Measurements from ENCODE around the gene PLCD3. TPM values are rescaled to one million over a fixed set of nuclear protein-coding genes. Genes with fewer than 3 reads are reported as not detected.

The PLCD3 gene
- total and polyA plus RNA-seq, 2 donors (not counting 1 experiment from before 2014, with no cell fraction given): 32.8 to 59.8 TPM

DNA sequence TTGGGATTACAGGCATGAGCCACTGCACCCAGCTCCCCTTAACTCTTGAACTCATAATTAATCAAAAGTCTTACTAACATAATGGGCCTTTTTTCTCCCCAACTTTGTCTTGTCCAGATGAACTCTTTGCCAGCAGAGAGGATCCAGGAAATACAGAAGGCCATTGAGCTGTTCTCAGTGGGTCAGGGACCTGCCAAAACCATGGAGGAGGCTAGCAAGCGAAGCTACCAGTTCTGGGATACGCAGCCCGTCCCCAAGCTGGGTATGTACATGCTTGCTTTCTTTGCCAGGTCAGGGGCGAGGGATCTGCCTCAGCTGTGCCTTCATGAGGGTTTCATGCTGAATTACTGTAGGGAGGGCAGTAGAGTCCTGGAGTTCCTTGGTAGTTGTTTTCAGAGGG, 45.9 kb downstream of the PLCD3 start:
- Histone ChIP-seq H2AFZ (ENCODE audit: low read length) (no peak overlapping the region), H3K79me2 (ENCODE audit: control insufficient read depth, insufficient read depth, low read length) (peaks cover 1% of the 10 kb centered on the region), H3K27ac (ENCODE audit: insufficient read depth, low read length) (no peak overlapping the region), H3K9me3 (ENCODE audit: control insufficient read depth, insufficient read depth, low read depth, low read length) (no peaks in the 10 kb centered on the region), H3K4me2 (ENCODE audit: extremely low read depth, insufficient read depth, low read length) (no peak overlapping the region), H3K9ac (ENCODE audit: insufficient read depth, low read length) (no peak overlapping the region), H3K4me3 (replicated peaks in 1 of 4; ENCODE audit: control extremely low read depth in 1 of 4, insufficient read depth in 1 of 4, low read depth in 3 of 4, low read length in 4 of 4) (no peak overlapping the region), H3K27me3 (ENCODE audit: control insufficient read depth, insufficient read depth, low read length) (no peaks in the 10 kb centered on the region), H4K20me1 (ENCODE audit: control insufficient read depth, extremely low read depth, insufficient read depth, low read length) (no peaks in the 10 kb centered on the region), H3K4me1 (ENCODE audit: control insufficient read depth, extremely low read depth, insufficient read depth, low read length) (peaks cover 6% of the 10 kb centered on the region), H3K36me3 (ENCODE audit: control insufficient read depth, insufficient read depth, low read length) (peaks cover 25% of the 10 kb centered on the region)
- no peak for DNase-seq (ENCODE audit: low read depth in 2 of 2)
- TF ChIP-seq, protein P1, sequence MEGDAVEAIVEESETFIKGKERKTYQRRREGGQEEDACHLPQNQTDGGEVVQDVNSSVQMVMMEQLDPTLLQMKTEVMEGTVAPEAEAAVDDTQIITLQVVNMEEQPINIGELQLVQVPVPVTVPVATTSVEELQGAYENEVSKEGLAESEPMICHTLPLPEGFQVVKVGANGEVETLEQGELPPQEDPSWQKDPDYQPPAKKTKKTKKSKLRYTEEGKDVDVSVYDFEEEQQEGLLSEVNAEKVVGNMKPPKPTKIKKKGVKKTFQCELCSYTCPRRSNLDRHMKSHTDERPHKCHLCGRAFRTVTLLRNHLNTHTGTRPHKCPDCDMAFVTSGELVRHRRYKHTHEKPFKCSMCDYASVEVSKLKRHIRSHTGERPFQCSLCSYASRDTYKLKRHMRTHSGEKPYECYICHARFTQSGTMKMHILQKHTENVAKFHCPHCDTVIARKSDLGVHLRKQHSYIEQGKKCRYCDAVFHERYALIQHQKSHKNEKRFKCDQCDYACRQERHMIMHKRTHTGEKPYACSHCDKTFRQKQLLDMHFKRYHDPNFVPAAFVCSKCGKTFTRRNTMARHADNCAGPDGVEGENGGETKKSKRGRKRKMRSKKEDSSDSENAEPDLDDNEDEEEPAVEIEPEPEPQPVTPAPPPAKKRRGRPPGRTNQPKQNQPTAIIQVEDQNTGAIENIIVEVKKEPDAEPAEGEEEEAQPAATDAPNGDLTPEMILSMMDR (conservative IDR thresholded peaks at IDR 0.05 in 1 of 2, IDR thresholded peaks at IDR 0.05 in 1 of 2; ENCODE audit: low read depth in 1 of 2, low read length in 2 of 2): no peak
- no peak for TF ChIP-seq EZH2 (IDR thresholded peaks at IDR 0.05; ENCODE audit: low read length, missing control alignments)

DNA sequence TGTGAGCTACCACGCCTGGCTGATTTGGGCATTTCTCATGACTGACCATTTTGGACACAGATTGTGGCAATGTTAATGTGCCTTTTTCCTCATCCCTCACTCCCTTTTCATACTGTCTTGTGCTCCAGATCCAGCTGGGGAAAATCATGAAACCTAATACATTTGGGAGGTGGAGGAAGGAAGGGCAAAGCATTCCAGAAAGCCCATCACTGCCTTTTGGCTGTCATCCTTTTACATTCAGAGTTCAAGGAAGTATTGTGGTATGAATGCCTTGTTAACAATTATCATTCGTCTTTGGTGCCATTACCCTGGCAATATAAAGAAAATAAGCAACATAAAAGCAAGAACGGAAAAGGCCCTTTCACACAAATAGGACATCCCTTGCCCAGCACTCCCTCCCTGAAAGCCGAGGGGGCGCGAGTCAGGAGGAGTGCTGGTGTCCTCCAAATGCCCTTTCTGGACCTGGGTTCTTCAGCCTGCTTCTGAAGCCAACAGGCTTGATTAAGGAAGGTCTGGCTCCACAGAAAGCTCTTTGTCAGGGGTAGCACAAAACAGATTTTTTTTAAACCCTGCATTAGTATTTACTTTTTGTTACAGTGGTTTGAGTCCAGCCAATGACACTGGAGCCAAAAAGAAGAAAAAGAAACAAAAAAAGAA, 51.1 kb downstream of the PLCD3 start:
- H3K27ac ChIP-seq (ENCODE audit: insufficient read depth, low read length): no peak overlapping the region
- H2AFZ ChIP-seq (ENCODE audit: low read length): no peak overlapping the region
- peaks cover 11% of the 10 kb centered on the region for H3K36me3 ChIP-seq (ENCODE audit: control insufficient read depth, insufficient read depth, low read length)
- no peaks in the 10 kb centered on the region for H3K4me1 ChIP-seq (ENCODE audit: control insufficient read depth, extremely low read depth, insufficient read depth, low read length)
- no peak overlapping the region for H3K4me2 ChIP-seq (ENCODE audit: extremely low read depth, insufficient read depth, low read length)
- H3K9ac ChIP-seq (ENCODE audit: insufficient read depth, low read length): no peak overlapping the region
- TF ChIP-seq, protein P1 (conservative IDR thresholded peaks at IDR 0.05 in 1 of 2, IDR thresholded peaks at IDR 0.05 in 1 of 2; ENCODE audit: low read depth in 1 of 2, low read length in 2 of 2): no peak
- TF ChIP-seq EZH2 (IDR thresholded peaks at IDR 0.05; ENCODE audit: low read length, missing control alignments): no peak
- no peak overlapping the region for H3K4me3 ChIP-seq (replicated peaks in 1 of 4; ENCODE audit: control extremely low read depth in 1 of 4, insufficient read depth in 1 of 4, low read depth in 3 of 4, low read length in 4 of 4)
- DNase-seq (ENCODE audit: low read depth in 2 of 2): no peak
- no peaks in the 10 kb centered on the region for H4K20me1 ChIP-seq (ENCODE audit: control insufficient read depth, extremely low read depth, insufficient read depth, low read length)
- H3K9me3 ChIP-seq (ENCODE audit: control insufficient read depth, insufficient read depth, low read depth, low read length): no peaks in the 10 kb centered on the region
- peaks cover 34% of the 10 kb centered on the region for H3K79me2 ChIP-seq (ENCODE audit: control insufficient read depth, insufficient read depth, low read length)
- no peaks in the 10 kb centered on the region for H3K27me3 ChIP-seq (ENCODE audit: control insufficient read depth, insufficient read depth, low read length)

DNA sequence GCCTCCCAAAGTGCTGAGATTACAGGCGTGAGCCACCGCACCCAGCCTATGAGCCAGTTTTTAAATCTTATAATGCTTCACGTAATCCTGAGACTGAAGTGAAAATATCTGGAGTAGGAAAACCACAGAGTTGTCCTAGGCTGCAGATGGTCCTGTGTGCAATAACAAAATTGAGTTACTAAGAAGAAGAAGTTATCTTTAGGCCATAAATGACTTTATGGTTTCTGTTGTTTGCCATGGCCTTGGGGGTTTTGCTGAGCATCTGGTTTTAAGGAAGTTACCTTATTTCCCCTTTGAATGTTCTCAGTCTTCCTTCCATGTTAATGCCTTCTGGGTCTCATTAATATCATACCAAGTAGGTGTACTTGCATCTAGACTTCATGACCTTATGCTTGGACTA, 54.7 kb downstream of the PLCD3 start:
- H2AFZ ChIP-seq (ENCODE audit: low read length): no peak overlapping the region
- no peak for TF ChIP-seq EZH2 (IDR thresholded peaks at IDR 0.05; ENCODE audit: low read length, missing control alignments)
- TF ChIP-seq, protein P1 (conservative IDR thresholded peaks at IDR 0.05 in 1 of 2, IDR thresholded peaks at IDR 0.05 in 1 of 2; ENCODE audit: low read depth in 1 of 2, low read length in 2 of 2): no peak
- H3K4me3 ChIP-seq (replicated peaks in 1 of 4; ENCODE audit: control extremely low read depth in 1 of 4, insufficient read depth in 1 of 4, low read depth in 3 of 4, low read length in 4 of 4): no peak overlapping the region
- H3K9ac ChIP-seq (ENCODE audit: insufficient read depth, low read length): no peak overlapping the region
- no peak overlapping the region for H3K27ac ChIP-seq (ENCODE audit: insufficient read depth, low read length)
- no peaks in the 10 kb centered on the region for H3K9me3 ChIP-seq (ENCODE audit: control insufficient read depth, insufficient read depth, low read depth, low read length)
- H3K4me2 ChIP-seq (ENCODE audit: extremely low read depth, insufficient read depth, low read length): no peak overlapping the region
- peaks cover 52% of the 10 kb centered on the region for H3K79me2 ChIP-seq (ENCODE audit: control insufficient read depth, insufficient read depth, low read length)
- H4K20me1 ChIP-seq (ENCODE audit: control insufficient read depth, extremely low read depth, insufficient read depth, low read length): no peaks in the 10 kb centered on the region
- H3K4me1 ChIP-seq (ENCODE audit: control insufficient read depth, extremely low read depth, insufficient read depth, low read length): no peaks in the 10 kb centered on the region
- no peak for DNase-seq (ENCODE audit: low read depth in 2 of 2)
- peaks cover 11% of the 10 kb centered on the region for H3K36me3 ChIP-seq (ENCODE audit: control insufficient read depth, insufficient read depth, low read length)
- no peaks in the 10 kb centered on the region for H3K27me3 ChIP-seq (ENCODE audit: control insufficient read depth, insufficient read depth, low read length)
